DND-41 (cell line): ENCODE results near the gene GARIN5A.
A peak's percentile ranks its signal among the peaks of the same experiment; 100 is the strongest.

Experiments used
- ATAC-seq: fragments of 200-7000 bp; cut with Tn5 transposase; 3 replicates; pipeline ENCODE4 v1.9.1; 2021; ENCODE audit warnings: low read depth; ENCODE audit not compliant: insufficient read depth
- DNase-seq: peaks from one replicate; pipeline ENCODE4 v3.0.0-alpha.2; 2020
- H2AFZ ChIP-seq: 2 replicates; pipeline ENCODE4 v1.6.0; 2012; ENCODE audit warnings: low read depth, low read length
- H3K27ac ChIP-seq: 2 replicates; pipeline ENCODE4 v1.5.1; 2012; ENCODE audit warnings: low read length, inconsistent platforms
- H3K27me3 ChIP-seq: fragments of 200-600 bp; sonication (generic); 2 replicates; pipeline ENCODE4 v1.6.0; 2012; ENCODE audit warnings: low read length, mild to moderate bottlenecking, inconsistent platforms; ENCODE audit not compliant: insufficient read depth, poor library complexity
- H3K36me3 ChIP-seq: 2 replicates; pipeline ENCODE4 v1.5.1; 2012; ENCODE audit warnings: low read length, inconsistent platforms; ENCODE audit not compliant: insufficient read depth
- H3K4me1 ChIP-seq: 2 replicates; pipeline ENCODE4 v1.5.1; 2012; ENCODE audit warnings: mild to moderate bottlenecking, low read length; ENCODE audit not compliant: insufficient read depth
- H3K4me2 ChIP-seq: 2 replicates; pipeline ENCODE4 v1.6.0; 2012; ENCODE audit warnings: mild to moderate bottlenecking, moderate library complexity, low read length, inconsistent platforms; ENCODE audit not compliant: insufficient read depth
- H3K4me3 ChIP-seq, 2 experiments: fragments of 200-600 bp in 1 of 2; shearing (Covaris generic) in 1 of 2; 2 replicates each; pipeline ENCODE4 v1.5.1; 2012 to 2016; ENCODE audit warnings: inconsistent platforms in 2 of 2, low read length in 2 of 2, mild to moderate bottlenecking in 2 of 2, low read depth in 1 of 2, moderate library complexity in 1 of 2
- H3K79me2 ChIP-seq: 2 replicates; pipeline ENCODE4 v1.6.0; 2012; ENCODE audit warnings: low read length, inconsistent platforms; ENCODE audit not compliant: insufficient read depth
- H3K9ac ChIP-seq: 2 replicates; pipeline ENCODE4 v1.6.0; 2012; ENCODE audit warnings: low read depth, mild to moderate bottlenecking, inconsistent platforms, low read length, moderate library complexity
- H3K9me3 ChIP-seq: 2 replicates; pipeline ENCODE4 v1.5.1; 2012; ENCODE audit warnings: low read length, moderate library complexity, mild to moderate bottlenecking, inconsistent platforms; ENCODE audit not compliant: insufficient read depth, severe bottlenecking
- H4K20me1 ChIP-seq: 2 replicates; pipeline ENCODE4 v1.6.0; 2012; ENCODE audit warnings: low read length; ENCODE audit not compliant: insufficient read depth
- EZH2 ChIP-seq: IDR thresholded peaks from 3 replicates; pipeline ENCODE4 v1.6.1; 2012; ENCODE audit warnings: borderline replicate concordance, low read depth, mild to moderate bottlenecking, moderate library complexity, low read length, inconsistent platforms; ENCODE audit not compliant: severe bottlenecking
- TF ChIP-seq, protein P1 (sequence below): IDR thresholded peaks from 2 replicates; pipeline ENCODE4 v1.5.1; 2012; ENCODE audit warnings: borderline replicate concordance, low read length, moderate library complexity, mild to moderate bottlenecking; ENCODE audit not compliant: poor library complexity, severe bottlenecking; ENCODE audit errors: extremely low read depth

GARIN5A gene

DNA sequence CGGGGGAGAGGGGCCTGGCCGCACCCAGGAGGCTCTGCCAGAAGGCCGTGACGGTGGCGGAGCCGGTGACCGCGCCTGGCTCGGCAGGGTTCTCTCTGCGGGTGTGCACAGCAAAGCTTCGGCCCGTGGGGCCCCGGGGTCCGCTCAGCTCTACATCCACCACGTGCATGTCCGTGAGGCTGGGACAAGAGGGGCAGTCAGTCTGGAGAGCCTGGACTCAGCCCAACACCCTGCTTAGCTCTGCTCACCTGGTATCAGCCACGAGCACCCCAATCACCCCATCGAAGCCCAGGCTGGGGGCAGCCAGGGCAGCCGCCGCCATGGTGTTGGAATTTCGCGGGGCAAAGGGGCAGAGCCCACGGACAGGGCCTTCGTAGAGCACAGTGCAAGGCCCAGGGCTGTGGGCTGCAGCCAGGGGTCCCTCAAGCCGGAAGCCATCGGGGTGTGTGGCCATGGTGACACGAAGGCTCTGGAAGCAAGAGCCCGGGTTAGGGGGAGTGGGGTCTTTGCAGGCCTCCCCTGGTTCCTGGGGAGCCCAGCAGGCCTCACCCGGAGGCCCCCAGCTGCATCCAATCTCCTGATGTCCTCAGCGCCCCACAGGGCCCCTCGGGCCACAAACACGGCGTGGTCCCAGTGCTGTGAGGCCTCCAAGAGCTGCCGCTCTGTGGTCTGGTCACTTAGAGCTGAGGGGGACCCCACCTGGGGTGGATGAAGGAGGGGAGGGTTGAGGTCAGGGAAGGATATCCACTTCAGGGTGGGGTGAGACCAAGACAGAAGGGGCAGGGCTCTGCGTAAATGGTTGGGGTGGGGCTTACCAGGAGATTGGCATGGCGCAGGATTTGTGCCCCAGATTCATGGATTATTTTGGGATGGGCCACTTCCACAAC is 35.7 kb upstream of the GARIN5A start:
- TF ChIP-seq, protein P1, sequence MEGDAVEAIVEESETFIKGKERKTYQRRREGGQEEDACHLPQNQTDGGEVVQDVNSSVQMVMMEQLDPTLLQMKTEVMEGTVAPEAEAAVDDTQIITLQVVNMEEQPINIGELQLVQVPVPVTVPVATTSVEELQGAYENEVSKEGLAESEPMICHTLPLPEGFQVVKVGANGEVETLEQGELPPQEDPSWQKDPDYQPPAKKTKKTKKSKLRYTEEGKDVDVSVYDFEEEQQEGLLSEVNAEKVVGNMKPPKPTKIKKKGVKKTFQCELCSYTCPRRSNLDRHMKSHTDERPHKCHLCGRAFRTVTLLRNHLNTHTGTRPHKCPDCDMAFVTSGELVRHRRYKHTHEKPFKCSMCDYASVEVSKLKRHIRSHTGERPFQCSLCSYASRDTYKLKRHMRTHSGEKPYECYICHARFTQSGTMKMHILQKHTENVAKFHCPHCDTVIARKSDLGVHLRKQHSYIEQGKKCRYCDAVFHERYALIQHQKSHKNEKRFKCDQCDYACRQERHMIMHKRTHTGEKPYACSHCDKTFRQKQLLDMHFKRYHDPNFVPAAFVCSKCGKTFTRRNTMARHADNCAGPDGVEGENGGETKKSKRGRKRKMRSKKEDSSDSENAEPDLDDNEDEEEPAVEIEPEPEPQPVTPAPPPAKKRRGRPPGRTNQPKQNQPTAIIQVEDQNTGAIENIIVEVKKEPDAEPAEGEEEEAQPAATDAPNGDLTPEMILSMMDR = no peak
- TF ChIP-seq EZH2 = no peak
- Histone ChIP-seq H3K4me2 (peak overlapping the region; percentile 93), H4K20me1 (no peaks in the 10 kb centered on the region), H3K9me3 (no peaks in the 10 kb centered on the region), H3K4me3 (peak overlapping the region in 1 of 2 experiments; percentile 90; a peak in 2 of 4 replicates), H3K4me1 (peaks cover 21% of the 10 kb centered on the region), H3K9ac (peak overlapping the region; percentile 68), H3K36me3 (no peaks in the 10 kb centered on the region), H3K79me2 (peaks cover 6% of the 10 kb centered on the region; the same call in 1 of the 2 replicates), H3K27ac (no peak overlapping the region), H3K27me3 (no peaks in the 10 kb centered on the region), H2AFZ (peak overlapping the region; percentile 92)
- ATAC-seq (no peak), DNase-seq (no peak)

DNA sequence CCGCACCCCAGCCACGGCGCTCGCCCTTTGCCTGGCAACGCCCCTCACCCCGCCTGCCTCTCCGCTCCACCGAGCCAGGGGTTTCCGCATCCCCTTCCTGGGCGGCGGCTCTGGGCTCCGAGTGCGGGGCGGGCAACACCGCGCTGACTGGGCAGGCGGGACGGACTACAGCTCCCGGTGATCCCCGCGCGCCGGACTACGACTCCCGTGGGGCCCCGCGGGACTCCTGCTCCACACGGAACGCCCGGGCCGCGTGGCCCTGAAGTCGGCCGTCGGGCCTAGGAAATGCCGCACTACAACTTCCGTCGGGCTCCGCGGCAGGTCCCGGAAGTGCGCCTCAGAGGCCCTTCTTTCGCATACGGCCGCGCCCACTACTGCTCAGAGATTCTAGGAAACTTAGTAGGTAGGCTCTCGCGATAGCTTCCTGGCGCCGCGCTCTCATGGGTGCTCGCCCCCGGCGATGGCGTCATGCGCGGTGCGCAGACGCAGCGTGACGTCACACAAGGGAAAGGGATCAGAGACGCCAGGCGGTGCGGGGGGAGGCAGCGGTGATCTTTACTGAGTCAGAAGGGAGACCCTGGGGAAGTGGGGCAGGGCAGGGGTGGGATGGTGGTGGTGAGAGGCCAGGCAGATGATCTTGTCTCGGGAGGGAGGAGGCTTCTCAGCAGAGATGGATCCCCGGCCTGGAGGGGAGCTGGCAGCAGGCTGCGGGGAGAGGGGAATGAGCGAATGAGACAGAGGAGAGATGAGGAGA is 34.6 kb upstream of the GARIN5A start, which contains the start of gene JOSD2:
Gene JOSD2, minus strand, starts transcription at position 123 of the 754 bp plus-strand sequence. CDS start 760 bp downstream, outside the sequence.
- Histone ChIP-seq H3K4me3 (peak within 1 kb of the TSS; percentile 61 to 90), H3K36me3 (no peaks in the 10 kb centered on the region), H3K4me1 (peaks cover 21% of the 10 kb centered on the region), H3K4me2 (peak within 1 kb of the TSS; percentile 93), H3K9ac (peak within 1 kb of the TSS; percentile 68), H3K9me3 (no peaks in the 10 kb centered on the region), H2AFZ (peak within 1 kb of the TSS; percentile 92), H3K79me2 (peaks cover 6% of the 10 kb centered on the region; the same call in 1 of the 2 replicates), H4K20me1 (no peaks in the 10 kb centered on the region), H3K27ac (peak within 1 kb of the TSS; percentile 81), H3K27me3 (no peaks in the 10 kb centered on the region)
- ATAC-seq = peak; percentile 96
- no peak for TF ChIP-seq EZH2
- TF ChIP-seq, protein P1 = no peak
- DNase-seq = peak; percentile 98

DNA sequence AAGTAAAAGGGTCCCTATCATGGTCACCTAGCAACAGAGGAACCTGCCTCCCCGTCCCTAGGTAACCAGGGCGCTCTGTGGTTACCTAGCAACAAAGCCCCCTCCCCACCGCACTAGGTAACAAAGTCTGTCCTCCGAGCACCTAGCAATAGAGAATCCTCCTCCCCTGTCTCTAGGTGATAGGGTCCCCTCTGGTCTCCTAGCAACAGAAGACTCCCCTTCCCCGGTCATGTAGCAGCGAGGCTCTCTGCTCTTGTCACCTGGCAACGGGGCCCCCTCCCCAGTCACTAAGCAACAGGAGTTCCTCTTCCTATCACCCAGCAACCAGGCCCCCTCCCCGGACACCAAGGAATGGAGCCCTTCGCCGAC is 34.0 kb upstream of the GARIN5A start:
- peak overlapping the region; percentile 81 for H3K27ac ChIP-seq
- peaks cover 6% of the 10 kb centered on the region; the same call in 1 of the 2 replicates for H3K79me2 ChIP-seq
- no peaks in the 10 kb centered on the region for H3K9me3 ChIP-seq
- H4K20me1 ChIP-seq = no peaks in the 10 kb centered on the region
- DNase-seq (no peak), ATAC-seq (no peak)
- peak overlapping the region; percentile 61 to 90 for H3K4me3 ChIP-seq
- H3K27me3 ChIP-seq = no peaks in the 10 kb centered on the region
- peak overlapping the region; percentile 68 for H3K9ac ChIP-seq
- no peaks in the 10 kb centered on the region for H3K36me3 ChIP-seq
- peak overlapping the region; percentile 93 for H3K4me2 ChIP-seq
- H2AFZ ChIP-seq = peak overlapping the region; percentile 92
- TF ChIP-seq EZH2 = no peak
- TF ChIP-seq, protein P1 = no peak
- H3K4me1 ChIP-seq = peaks cover 21% of the 10 kb centered on the region
